ENCODE measurements around the gene SHISA5.

GRCh38 chr3:48553361-48553760 lies 49.4 kb upstream of the SHISA5 start:
- TF ChIP-seq NFRKB (IDR thresholded peaks at IDR 0.05), result no peak
- TF ChIP-seq HDGF (IDR thresholded peaks at IDR 0.05; ENCODE audit: borderline replicate concordance), result no peak
- TF ChIP-seq BHLHE40 (IDR thresholded peaks at IDR 0.05; ENCODE audit: borderline replicate concordance), result no peak
- TF ChIP-seq FOXM1 (IDR thresholded peaks at IDR 0.05; ENCODE audit: borderline replicate concordance), result no peak
- TF ChIP-seq FOXK2 (IDR thresholded peaks at IDR 0.05), result no peak
- no peak for TF ChIP-seq SP1 (IDR thresholded peaks at IDR 0.05)
- TF ChIP-seq ARNT (IDR thresholded peaks at IDR 0.05), result no peak
- TF ChIP-seq FOXA1 (IDR thresholded peaks at IDR 0.05), result no peak
- no peak for TF ChIP-seq ELF4 (IDR thresholded peaks at IDR 0.05)
- no peak for TF ChIP-seq ZNF384 (IDR thresholded peaks at IDR 0.05)
- TF ChIP-seq LEF1 (IDR thresholded peaks at IDR 0.05; ENCODE audit: borderline replicate concordance), result no peak
- TF ChIP-seq CTBP1 (IDR thresholded peaks at IDR 0.05; ENCODE audit: borderline replicate concordance), result no peak
